Smooth muscle cell (in vitro differentiated cells): ENCODE results near the gene MRPL43. TPM values are rescaled to one million over a fixed set of nuclear protein-coding genes. Genes with fewer than 3 reads are reported as not detected.

Experiments used
- DNase-seq: peaks from one replicate; lab custom pipeline; 2025; ENCODE audit not compliant: unreplicated experiment; lab: John Stamatoyannopoulos, UW
- H2AFZ ChIP-seq: fragments of 200-600 bp; sonication (generic); 2 replicates; pipeline ENCODE4 v1.6.0; 2016; ENCODE audit warnings: antibody characterized with exemption, low read depth, mild to moderate bottlenecking
- H3F3A ChIP-seq: fragments of 200-600 bp; sonication (generic); 2 replicates; pipeline ENCODE4 v1.6.0; 2017; ENCODE audit warnings: antibody characterized with exemption, low read depth
- H3K27ac ChIP-seq: fragments of 200-600 bp; sonication (generic); 2 replicates; pipeline ENCODE4 v1.5.1; 2016; ENCODE audit warnings: low read depth, mild to moderate bottlenecking
- H3K27me3 ChIP-seq: fragments of 200-600 bp; sonication (generic); 2 replicates; pipeline ENCODE4 v1.6.1; 2016; ENCODE audit warnings: low read depth, mild to moderate bottlenecking
- H3K36me3 ChIP-seq: fragments of 200-600 bp; sonication (generic); 2 replicates; pipeline ENCODE4 v1.5.1; 2016; ENCODE audit warnings: low read depth
- H3K4me1 ChIP-seq: fragments of 200-600 bp; sonication (generic); 2 replicates; pipeline ENCODE4 v1.5.1; 2016; ENCODE audit warnings: low read depth
- H3K4me2 ChIP-seq: fragments of 200-600 bp; sonication (generic); 2 replicates; pipeline ENCODE4 v1.6.0; 2016; ENCODE audit warnings: mild to moderate bottlenecking
- H3K4me3 ChIP-seq: fragments of 200-600 bp; sonication (generic); 2 replicates; pipeline ENCODE4 v1.5.1; 2016; ENCODE audit warnings: mild to moderate bottlenecking
- H3K79me2 ChIP-seq: fragments of 200-600 bp; sonication (generic); 2 replicates; pipeline ENCODE4 v1.6.0; 2016; ENCODE audit warnings: low read depth, mild to moderate bottlenecking
- H3K9ac ChIP-seq: fragments of 200-600 bp; sonication (generic); 2 replicates; pipeline ENCODE4 v1.6.0; 2016; ENCODE audit warnings: low read depth
- H3K9me3 ChIP-seq: fragments of 200-600 bp; sonication (generic); replicated peaks from 2 replicates; pipeline ENCODE4 v1.5.1; 2016; ENCODE audit warnings: low read depth
- H4K20me1 ChIP-seq: fragments of 200-600 bp; sonication (generic); 2 replicates; pipeline ENCODE4 v1.6.0; 2016; ENCODE audit warnings: low read depth
- WGBS: methylation state at CpG from one replicate; pipeline ENCODE4 v1.1.7; 2016; ENCODE audit warnings: low lambda C conversion rate; 5-methylcytosine and 5-hydroxymethylcytosine counted together
- polyA plus RNA-seq: library from polyadenylated mRNA; unstranded; fragments of >200 nt; fragmentation: Nextera tagmentation; extraction: Ambion mirVana; gene quantifications from 2 replicates; pipeline ENCODE4 v1.2.1, GENCODE V29; 2016
- total RNA-seq: library from RNA; depleted of rRNA; stranded (reverse); fragments of >200 nt; gene quantifications from 2 replicates; pipeline ENCODE4 v1.2.3, GENCODE V29; 2014
- TF ChIP-seq, protein P1 (sequence below): fragments of 200-600 bp; sonication (generic); IDR thresholded peaks from 2 replicates; pipeline ENCODE4 v1.5.1; 2017; ENCODE audit warnings: borderline replicate concordance, mild to moderate bottlenecking, antibody characterized with exemption; ENCODE audit not compliant: insufficient read depth, poor library complexity, severe bottlenecking

Gene MRPL43
- total and polyA plus RNA-seq, 2 experiments from 2014 or later: 89.9 to 120 TPM

DNA sequence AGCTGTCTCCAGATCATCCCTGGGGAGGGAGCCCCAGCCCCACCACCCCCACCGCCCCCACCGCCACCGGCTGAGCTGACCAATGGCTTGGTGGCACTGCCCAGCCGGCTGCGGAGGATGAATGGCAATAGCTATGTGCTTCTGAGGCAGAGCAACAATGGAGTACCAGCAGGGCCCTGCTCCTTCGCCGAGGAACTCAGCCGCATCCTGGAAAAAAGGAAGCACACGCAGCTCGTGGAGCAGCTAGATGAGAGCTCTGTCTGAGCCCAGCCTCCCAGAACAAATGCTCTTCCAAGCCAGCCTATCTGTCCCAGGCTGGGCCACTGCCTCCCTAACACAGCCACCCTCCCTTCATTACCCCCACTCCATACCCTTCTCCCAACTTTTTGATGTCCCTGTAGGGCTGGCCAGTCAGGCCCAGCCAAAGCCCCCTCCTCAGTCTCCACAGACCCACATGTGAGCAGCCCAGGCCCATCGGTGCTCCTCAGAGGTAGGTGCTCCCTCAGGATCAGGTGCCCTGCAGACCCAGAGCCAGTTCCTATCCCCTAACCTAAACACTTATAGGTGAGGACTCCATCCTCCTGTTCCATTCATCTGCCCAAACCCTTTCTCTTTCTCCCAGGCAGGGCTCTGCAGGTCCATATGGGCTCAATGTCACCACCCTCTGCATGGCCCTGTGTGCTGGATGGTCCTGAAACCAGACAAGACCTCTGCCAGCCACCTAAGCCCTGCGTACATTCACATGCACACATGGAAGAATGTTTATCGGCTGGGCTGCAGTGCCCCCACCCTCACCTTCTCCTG lies 3.2 kb downstream of the MRPL43 start:
- 93% methylated on average over 7 of the region's 13 CpGs for WGBS
- H3K4me1 ChIP-seq: peaks cover 9% of the 10 kb centered on the region

GRCh38 chr10:100982916-100983830 lies 4.1 kb downstream of the MRPL43 start:
- H4K20me1 ChIP-seq: no peaks in the 10 kb centered on the region
- no peak overlapping the region for H3K27ac ChIP-seq
- 94% methylated on average over 24 of the region's 24 CpGs for WGBS
- no peaks in the 10 kb centered on the region for H3K27me3 ChIP-seq
- TF ChIP-seq, protein P1, sequence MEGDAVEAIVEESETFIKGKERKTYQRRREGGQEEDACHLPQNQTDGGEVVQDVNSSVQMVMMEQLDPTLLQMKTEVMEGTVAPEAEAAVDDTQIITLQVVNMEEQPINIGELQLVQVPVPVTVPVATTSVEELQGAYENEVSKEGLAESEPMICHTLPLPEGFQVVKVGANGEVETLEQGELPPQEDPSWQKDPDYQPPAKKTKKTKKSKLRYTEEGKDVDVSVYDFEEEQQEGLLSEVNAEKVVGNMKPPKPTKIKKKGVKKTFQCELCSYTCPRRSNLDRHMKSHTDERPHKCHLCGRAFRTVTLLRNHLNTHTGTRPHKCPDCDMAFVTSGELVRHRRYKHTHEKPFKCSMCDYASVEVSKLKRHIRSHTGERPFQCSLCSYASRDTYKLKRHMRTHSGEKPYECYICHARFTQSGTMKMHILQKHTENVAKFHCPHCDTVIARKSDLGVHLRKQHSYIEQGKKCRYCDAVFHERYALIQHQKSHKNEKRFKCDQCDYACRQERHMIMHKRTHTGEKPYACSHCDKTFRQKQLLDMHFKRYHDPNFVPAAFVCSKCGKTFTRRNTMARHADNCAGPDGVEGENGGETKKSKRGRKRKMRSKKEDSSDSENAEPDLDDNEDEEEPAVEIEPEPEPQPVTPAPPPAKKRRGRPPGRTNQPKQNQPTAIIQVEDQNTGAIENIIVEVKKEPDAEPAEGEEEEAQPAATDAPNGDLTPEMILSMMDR: no peak
- no peak overlapping the region for H3K4me2 ChIP-seq
- H3K9ac ChIP-seq: no peak overlapping the region
- H3K4me3 ChIP-seq: no peak overlapping the region
- no peaks in the 10 kb centered on the region for H3K36me3 ChIP-seq
- H2AFZ ChIP-seq: no peak overlapping the region
- no peaks in the 10 kb centered on the region for H3K9me3 ChIP-seq
- H3F3A ChIP-seq: no peaks in the 10 kb centered on the region
- peaks cover 11% of the 10 kb centered on the region for H3K79me2 ChIP-seq
- DNase-seq: no peak
- H3K4me1 ChIP-seq: peaks cover 8% of the 10 kb centered on the region

More for the DNA sequence above, 3.2 kb downstream of the MRPL43 start:
- Histone ChIP-seq H3K36me3 (no peaks in the 10 kb centered on the region), H3F3A (no peaks in the 10 kb centered on the region), H3K9ac (no peak overlapping the region), H2AFZ (no peak overlapping the region), H4K20me1 (no peaks in the 10 kb centered on the region), H3K27me3 (no peaks in the 10 kb centered on the region), H3K79me2 (peaks cover 18% of the 10 kb centered on the region), H3K4me3 (no peak overlapping the region), H3K9me3 (no peaks in the 10 kb centered on the region), H3K4me2 (no peak overlapping the region), H3K27ac (no peak overlapping the region)
- no peak for DNase-seq
- TF ChIP-seq, protein P1: no peak

- peaks cover 4% of the 10 kb centered on the region for H3K79me2 ChIP-seq
- peaks cover 2% of the 10 kb centered on the region for H3K4me1 ChIP-seq
- H3K36me3 ChIP-seq: no peaks in the 10 kb centered on the region
- H3K4me2 ChIP-seq: no peak overlapping the region
- H3K27me3 ChIP-seq: no peaks in the 10 kb centered on the region
- no peak overlapping the region for H3K9ac ChIP-seq
- H2AFZ ChIP-seq: no peak overlapping the region
- 92% methylated on average over 5 of the region's 5 CpGs for WGBS
- H4K20me1 ChIP-seq: no peaks in the 10 kb centered on the region
- DNase-seq: no peak
- TF ChIP-seq, protein P1: no peak
- H3K4me3 ChIP-seq: no peak overlapping the region
- H3K27ac ChIP-seq: no peak overlapping the region
- no peaks in the 10 kb centered on the region for H3F3A ChIP-seq
- no peaks in the 10 kb centered on the region for H3K9me3 ChIP-seq
Observed at GRCh38 chr10:100981178-100981772, 6.0 kb downstream of the MRPL43 start.
